OCI-LY7 (cell line): ENCODE results near the gene VTI1A. TPM values are rescaled to one million over a fixed set of nuclear protein-coding genes. Genes with fewer than 3 reads are reported as not detected.

Source experiments
- BruUV-seq: library from RNA; stranded (reverse); fragments of 400-500 nt; replicated peaks from 2 replicates; lab custom pipeline; 2021; lab: Mats Ljungman, UMichigan
- CTCF ChIA-PET: fragments of 300-600 bp; sonication (Branson Sonifier 250); formaldehyde crosslinking; loops from one replicate; lab custom pipeline; 2022; ENCODE audit warnings: antibody characterized with exemption; ENCODE audit not compliant: unreplicated experiment; lab: Charles Lee
- POLR2A ChIA-PET: fragments of 300-600 bp; sonication (Branson Sonifier 250); formaldehyde crosslinking; loops from one replicate; lab custom pipeline; 2022; ENCODE audit warnings: antibody characterized with exemption; lab: Charles Lee
- DNase-seq: peaks from one replicate; pipeline ENCODE4 v3.0.0-alpha.2; 2015; ENCODE audit warnings: low spot score
- H2AFZ ChIP-seq: fragments of 200-600 bp; sonication (generic), shearing (Covaris generic); 2 replicates; pipeline ENCODE4 v1.6.1; 2014; ENCODE audit warnings: mild to moderate bottlenecking, antibody characterized with exemption, low read length, moderate library complexity
- H3K27ac ChIP-seq: fragments of 200-600 bp; sonication (generic); 2 replicates; pipeline ENCODE4 v1.5.1; 2014; ENCODE audit warnings: mixed run types, low read depth, mild to moderate bottlenecking, moderate library complexity, low read length, inconsistent platforms; ENCODE audit not compliant: poor library complexity, severe bottlenecking
- H3K36me3 ChIP-seq: fragments of 200-600 bp; sonication (generic); 2 replicates; pipeline ENCODE4 v1.6.1; 2014; ENCODE audit warnings: mild to moderate bottlenecking, antibody characterized with exemption, low read length, moderate library complexity, mixed read lengths; ENCODE audit not compliant: insufficient read depth
- H3K4me1 ChIP-seq: fragments of 200-600 bp; sonication (generic); 2 replicates; pipeline ENCODE4 v1.5.1; 2014; ENCODE audit warnings: mild to moderate bottlenecking, low read length; ENCODE audit not compliant: insufficient read depth, poor library complexity, severe bottlenecking
- H3K4me2 ChIP-seq: fragments of 200-600 bp; sonication (generic); 2 replicates; pipeline ENCODE4 v1.6.1; 2014; ENCODE audit warnings: mild to moderate bottlenecking, low read length
- H3K4me3 ChIP-seq: fragments of 200-600 bp; sonication (generic); 2 replicates; pipeline ENCODE4 v1.5.1; 2014; ENCODE audit warnings: mild to moderate bottlenecking, low read depth, low read length; ENCODE audit not compliant: poor library complexity, severe bottlenecking
- H3K79me2 ChIP-seq: fragments of 200-600 bp; sonication (generic); 2 replicates; pipeline ENCODE4 v1.6.1; 2016; ENCODE audit warnings: low read depth, mild to moderate bottlenecking, low read length, moderate library complexity, mixed read lengths; ENCODE audit not compliant: insufficient read depth
- H3K9me2 ChIP-seq: fragments of 200-600 bp; sonication (generic); 2 replicates; pipeline ENCODE4 v1.6.1; 2016; ENCODE audit warnings: mild to moderate bottlenecking, low read length, mixed read lengths; ENCODE audit not compliant: insufficient read depth
- H3K9me3 ChIP-seq: fragments of 200-600 bp; sonication (generic); 2 replicates; pipeline ENCODE4 v1.6.1; 2014; ENCODE audit warnings: mild to moderate bottlenecking, mixed run types, low read length, mixed read lengths
- H4K20me1 ChIP-seq: fragments of 200-600 bp; sonication (generic); 2 replicates; pipeline ENCODE4 v1.6.1; 2014; ENCODE audit warnings: mild to moderate bottlenecking, antibody characterized with exemption, low read length, moderate library complexity, mixed read lengths; ENCODE audit not compliant: insufficient read depth
- EZH2phosphoT487 ChIP-seq: fragments of 200-600 bp; sonication (generic); IDR thresholded peaks from 2 replicates; pipeline ENCODE4 v1.6.1; 2018; ENCODE audit warnings: low read depth, borderline replicate concordance, mild to moderate bottlenecking, mixed run types, antibody characterized with exemption, low read length, moderate library complexity, mixed read lengths
- intact Hi-C: fragments of 100-400 bp; cut with micrococcal nuclease; formaldehyde crosslinking; loops from one replicate; pipeline ENCODE4 v1.10.0; 2022; ENCODE audit not compliant: unreplicated experiment
- total RNA-seq, 2 experiments: library from RNA; depleted of rRNA in 1 of 2; stranded (reverse); fragments of >200 nt in 1 of 2; shearing (Covaris generic) in 1 of 2; gene quantifications; 2 replicates each; pipeline ENCODE4 v1.2.3, GENCODE V29; 2014 to 2022
- TF ChIP-seq, protein P1 (sequence below): fragments of 200-600 bp; sonication (generic); conservative IDR thresholded peaks from 2 replicates; pipeline ENCODE4 v1.5.1; 2014; ENCODE audit warnings: mild to moderate bottlenecking, antibody characterized with exemption, low read length, moderate library complexity, mixed read lengths

The VTI1A gene
- total RNA-seq, 2 experiments from 2014 or later = 39.4 to 45.2 TPM

DNA sequence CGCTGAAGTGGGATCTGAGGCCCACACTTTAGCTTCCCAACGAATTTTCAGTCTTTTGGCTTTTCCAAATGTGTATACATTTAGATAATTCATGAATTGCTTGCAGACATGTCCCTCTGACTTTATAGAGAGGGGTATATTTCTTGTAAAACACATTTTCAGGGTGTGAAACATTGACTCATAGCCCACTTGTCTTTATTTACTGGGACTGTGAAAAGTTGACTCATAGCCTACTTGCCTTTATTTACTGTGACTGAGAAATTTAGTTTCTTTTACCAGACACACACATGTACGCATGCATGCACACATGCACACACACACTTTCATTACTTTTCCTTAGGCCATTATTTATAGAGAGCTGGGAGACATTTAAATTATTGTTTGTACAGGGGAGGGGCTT, 79.1 kb downstream of the VTI1A start:
- intact Hi-C loops = no loop called here
- Histone ChIP-seq H3K36me3 (no peaks in the 10 kb centered on the region), H3K4me2 (no peak overlapping the region), H2AFZ (no peak overlapping the region), H3K9me3 (no peaks in the 10 kb centered on the region), H3K4me1 (no peaks in the 10 kb centered on the region), H3K79me2 (no peaks in the 10 kb centered on the region), H3K9me2 (no peaks in the 10 kb centered on the region), H4K20me1 (no peaks in the 10 kb centered on the region), H3K4me3 (no peak overlapping the region), H3K27ac (no peak overlapping the region)
- ChIA-PET POLR2A (interaction anchor here (0.6 to 0.9 kb wide), 2 partner anchors 13 to 1590 kb away, joined by 3 to 6 read pairs; no protein-coding TSS in a partner anchor), CTCF (no interaction called here)
- no TSS peak for BruUV-seq
- TF ChIP-seq, protein P1, sequence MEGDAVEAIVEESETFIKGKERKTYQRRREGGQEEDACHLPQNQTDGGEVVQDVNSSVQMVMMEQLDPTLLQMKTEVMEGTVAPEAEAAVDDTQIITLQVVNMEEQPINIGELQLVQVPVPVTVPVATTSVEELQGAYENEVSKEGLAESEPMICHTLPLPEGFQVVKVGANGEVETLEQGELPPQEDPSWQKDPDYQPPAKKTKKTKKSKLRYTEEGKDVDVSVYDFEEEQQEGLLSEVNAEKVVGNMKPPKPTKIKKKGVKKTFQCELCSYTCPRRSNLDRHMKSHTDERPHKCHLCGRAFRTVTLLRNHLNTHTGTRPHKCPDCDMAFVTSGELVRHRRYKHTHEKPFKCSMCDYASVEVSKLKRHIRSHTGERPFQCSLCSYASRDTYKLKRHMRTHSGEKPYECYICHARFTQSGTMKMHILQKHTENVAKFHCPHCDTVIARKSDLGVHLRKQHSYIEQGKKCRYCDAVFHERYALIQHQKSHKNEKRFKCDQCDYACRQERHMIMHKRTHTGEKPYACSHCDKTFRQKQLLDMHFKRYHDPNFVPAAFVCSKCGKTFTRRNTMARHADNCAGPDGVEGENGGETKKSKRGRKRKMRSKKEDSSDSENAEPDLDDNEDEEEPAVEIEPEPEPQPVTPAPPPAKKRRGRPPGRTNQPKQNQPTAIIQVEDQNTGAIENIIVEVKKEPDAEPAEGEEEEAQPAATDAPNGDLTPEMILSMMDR = no peak
- no peak for TF ChIP-seq EZH2phosphoT487
- DNase-seq = no peak

DNA sequence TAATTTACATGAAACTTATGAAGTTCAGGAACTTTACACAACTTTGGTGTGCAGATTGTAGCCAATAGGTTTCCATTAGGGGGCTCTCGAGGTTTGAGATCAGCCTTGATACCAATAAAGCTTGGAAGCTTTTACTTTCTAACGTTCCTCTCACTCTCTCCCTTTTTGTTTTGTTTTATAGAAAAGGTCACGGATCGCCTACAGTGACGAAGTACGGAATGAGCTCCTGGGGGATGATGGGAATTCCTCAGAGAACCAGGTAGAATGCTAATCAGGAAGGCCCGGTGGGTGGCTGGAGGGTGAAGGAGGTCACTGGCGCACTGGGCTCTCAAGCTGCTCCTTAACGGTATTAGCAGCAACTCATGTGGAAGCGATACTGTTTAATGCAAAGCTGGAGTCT, 79.9 kb downstream of the VTI1A start:
- H3K4me3 ChIP-seq = no peak overlapping the region
- H3K36me3 ChIP-seq = no peaks in the 10 kb centered on the region
- ChIA-PET POLR2A (interaction anchor here (0.6 to 0.9 kb wide), 2 partner anchors 13 to 80 kb away, joined by 3 read pairs; partner anchors contain the start of genes VTI1A and ZDHHC6), CTCF (no interaction called here)
- H3K4me2 ChIP-seq = no peak overlapping the region
- no peaks in the 10 kb centered on the region for H3K9me2 ChIP-seq
- no peaks in the 10 kb centered on the region for H3K9me3 ChIP-seq
- no peaks in the 10 kb centered on the region for H4K20me1 ChIP-seq
- H3K4me1 ChIP-seq = no peaks in the 10 kb centered on the region
- BruUV-seq = no TSS peak
- H3K27ac ChIP-seq = no peak overlapping the region
- intact Hi-C loops = no loop called here
- TF ChIP-seq, protein P1 = no peak
- TF ChIP-seq EZH2phosphoT487 = no peak
- H3K79me2 ChIP-seq = no peaks in the 10 kb centered on the region
- H2AFZ ChIP-seq = no peak overlapping the region
- DNase-seq = no peak

DNA sequence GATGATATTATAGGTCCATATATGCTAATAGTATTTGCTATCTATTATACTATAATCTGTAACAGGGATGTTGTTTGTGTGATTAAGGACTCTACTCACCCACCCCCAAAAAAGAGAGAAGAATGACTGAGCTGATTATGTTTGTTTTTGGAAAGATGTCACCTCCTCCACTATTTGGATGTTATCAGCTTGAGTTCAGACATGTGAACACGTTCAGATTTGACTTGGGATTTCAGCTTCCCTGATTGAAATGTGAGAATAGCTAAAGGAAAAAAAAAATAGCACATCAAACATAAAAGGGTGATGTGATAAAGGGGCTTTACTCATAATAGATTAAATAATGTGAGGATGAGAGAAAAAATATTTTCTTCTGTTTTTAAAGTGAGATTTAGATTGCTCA, 81.2 kb downstream of the VTI1A start:
- H3K4me3 ChIP-seq = no peak overlapping the region
- H3K9me2 ChIP-seq = no peaks in the 10 kb centered on the region
- H3K36me3 ChIP-seq = no peaks in the 10 kb centered on the region
- no peaks in the 10 kb centered on the region for H3K79me2 ChIP-seq
- CTCF ChIA-PET = no interaction called here
- no peak for DNase-seq
- POLR2A ChIA-PET = interaction anchor here (0.7 kb wide), 1 partner anchor 887 kb away, joined by 3 read pairs; no protein-coding TSS in a partner anchor
- H3K4me2 ChIP-seq = no peak overlapping the region
- no peak overlapping the region for H3K27ac ChIP-seq
- BruUV-seq = no TSS peak
- TF ChIP-seq EZH2phosphoT487 = no peak
- TF ChIP-seq, protein P1 = no peak
- no peaks in the 10 kb centered on the region for H3K4me1 ChIP-seq
- no peak overlapping the region for H2AFZ ChIP-seq
- no peaks in the 10 kb centered on the region for H3K9me3 ChIP-seq
- intact Hi-C loops = no loop called here
- H4K20me1 ChIP-seq = no peaks in the 10 kb centered on the region
